H1 (cell line): ENCODE results near the gene NR3C2. TPM values are rescaled to one million over a fixed set of nuclear protein-coding genes. Genes with fewer than 3 reads are reported as not detected.

ENCODE experiments used
- CTCF ChIA-PET: fragments of 300-600 bp; sonication (Branson Sonifier 250); formaldehyde crosslinking; loops from one replicate; lab custom pipeline; 2021; ENCODE audit not compliant: partially characterized antibody; lab: Charles Lee
- POLR2A ChIA-PET: fragments of 300-600 bp; sonication (Branson Sonifier 250); formaldehyde crosslinking; loops from one replicate; lab custom pipeline; 2021; ENCODE audit warnings: inconsistent platforms; ENCODE audit not compliant: partially characterized antibody; lab: Charles Lee
- DNase-seq, 2 experiments: peaks; one replicate each; pipeline versions ENCODE4 v3.0.0 to v3.0.0-alpha.2; 2010 to 2022; ENCODE audit warnings: low spot score in 2 of 2, low read depth in 1 of 2, mixed read lengths in 1 of 2
- FAIRE-seq: peaks from 2 replicates; lab custom pipeline; 2011; peaks lifted over from hg19 to GRCh38; lab: Jason Lieb, UNC
- H2AFZ ChIP-seq: 2 replicates; pipeline ENCODE4 v1.8.1; 2012; ENCODE audit warnings: low read length, inconsistent platforms
- H2AK5ac ChIP-seq: 2 replicates; pipeline ENCODE4 v1.6.1; 2013; ENCODE audit warnings: low read depth, low read length
- H2BK120ac ChIP-seq: replicated peaks from 2 replicates; pipeline ENCODE3; 2013; ENCODE audit warnings: low read depth, low read length, inconsistent platforms
- H2BK12ac ChIP-seq: 2 replicates; pipeline ENCODE4 v1.6.1; 2013; ENCODE audit warnings: low read depth, low read length
- H2BK15ac ChIP-seq: 2 replicates; pipeline ENCODE4 v1.6.1; 2013; ENCODE audit warnings: low read length
- H2BK20ac ChIP-seq: 2 replicates; pipeline ENCODE4 v1.6.1; 2013; ENCODE audit warnings: low read length
- H2BK5ac ChIP-seq: 2 replicates; pipeline ENCODE4 v1.6.1; 2013; ENCODE audit warnings: low read depth, low read length
- H3K14ac ChIP-seq: 2 replicates; pipeline ENCODE4 v1.6.1; 2013; ENCODE audit warnings: inconsistent platforms; ENCODE audit not compliant: insufficient read length
- H3K18ac ChIP-seq: 2 replicates; pipeline ENCODE4 v1.6.1; 2013; ENCODE audit warnings: low read length; ENCODE audit errors: extremely low read depth
- H3K23ac ChIP-seq: 2 replicates; pipeline ENCODE4 v1.6.1; 2013; ENCODE audit warnings: inconsistent platforms; ENCODE audit not compliant: insufficient read length
- H3K23me2 ChIP-seq: 2 replicates; pipeline ENCODE4 v1.6.1; 2013; ENCODE audit warnings: low read depth, low read length
- H3K27ac ChIP-seq: 2 replicates; pipeline ENCODE4 v1.6.1; 2011; ENCODE audit warnings: low read depth, low read length, inconsistent platforms
- H3K27me3 ChIP-seq, 4 experiments: replicated peaks in 1 of 4; 1 replicate in 1 of 4; 2 replicates in 3 of 4; pipeline versions ENCODE4 v1.6.1 to v1.8.1; 2011 to 2013; ENCODE audit warnings: low read length in 3 of 4, mild to moderate bottlenecking in 3 of 4, inconsistent platforms in 2 of 4, mixed read lengths in 2 of 4, moderate library complexity in 1 of 4; ENCODE audit not compliant: control insufficient read depth in 3 of 4, insufficient read depth in 3 of 4; ENCODE audit errors: extremely low read depth in 1 of 4
- H3K36me3 ChIP-seq, 4 experiments: 2 replicates each; pipeline versions ENCODE4 v1.6.1 to v1.8.1; 2011 to 2013; ENCODE audit warnings: mild to moderate bottlenecking in 4 of 4, low read length in 3 of 4, moderate library complexity in 2 of 4, control low read depth in 1 of 4, inconsistent platforms in 1 of 4; ENCODE audit not compliant: insufficient read depth in 4 of 4, control insufficient read depth in 2 of 4
- H3K4ac ChIP-seq: replicated peaks from 2 replicates; pipeline ENCODE3; 2013; ENCODE audit warnings: low read length, low read depth, mixed read lengths, inconsistent platforms; ENCODE audit not compliant: insufficient read length
- H3K4me1 ChIP-seq, 4 experiments: replicated peaks in 1 of 4; 1 replicate in 1 of 4; 2 replicates in 3 of 4; pipeline versions ENCODE4 v1.6.1 to v1.8.1; 2011 to 2013; ENCODE audit warnings: low read length in 3 of 4, inconsistent platforms in 2 of 4, mixed read lengths in 1 of 4; ENCODE audit not compliant: insufficient read depth in 4 of 4, control insufficient read depth in 3 of 4
- H3K4me2 ChIP-seq, 2 experiments: 2 replicates each; pipeline versions ENCODE4 v1.6.1 to v1.8.1; 2011 to 2013; ENCODE audit warnings: low read depth in 2 of 2, low read length in 2 of 2, control low read depth in 1 of 2, inconsistent platforms in 1 of 2, mild to moderate bottlenecking in 1 of 2; ENCODE audit not compliant: insufficient read depth in 1 of 2
- H3K4me3 ChIP-seq, 4 experiments: fragments of 200-600, 300-600 bp in 1 of 4; sonication (generic), shearing (Covaris generic), sonication (Bioruptor Twin) in 1 of 4; 2 replicates each; pipeline versions ENCODE4 v1.5.1 to v1.8.1; 2011 to 2016; ENCODE audit warnings: low read length in 4 of 4, low read depth in 3 of 4, control low read depth in 2 of 4, inconsistent platforms in 2 of 4, mild to moderate bottlenecking in 2 of 4, mixed read lengths in 1 of 4, moderate library complexity in 1 of 4; ENCODE audit not compliant: insufficient read depth in 2 of 4; ENCODE audit errors: extremely low read depth in 1 of 4
- H3K56ac ChIP-seq: replicated peaks from 2 replicates; pipeline ENCODE3; 2013; ENCODE audit warnings: low read depth, mild to moderate bottlenecking, mixed read lengths, low read length, inconsistent platforms; ENCODE audit not compliant: insufficient read length
- H3K79me1 ChIP-seq: 2 replicates; pipeline ENCODE4 v1.6.1; 2013; ENCODE audit warnings: low read depth, low read length, control low read depth
- H3K79me2 ChIP-seq, 2 experiments: 2 replicates each; pipeline versions ENCODE4 v1.6.1 to v1.8.1; 2012 to 2013; ENCODE audit warnings: low read length in 2 of 2, mild to moderate bottlenecking in 2 of 2, inconsistent platforms in 1 of 2; ENCODE audit not compliant: insufficient read depth in 2 of 2, control insufficient read depth in 1 of 2
- H3K9ac ChIP-seq, 4 experiments: replicated peaks in 1 of 4; 1 replicate in 1 of 4; 2 replicates in 3 of 4; pipeline versions ENCODE4 v1.6.1 to v1.8.1; 2011 to 2013; ENCODE audit warnings: low read depth in 3 of 4, low read length in 3 of 4, control low read depth in 2 of 4, mild to moderate bottlenecking in 2 of 4, moderate library complexity in 2 of 4, inconsistent platforms in 1 of 4; ENCODE audit errors: extremely low read depth in 1 of 4
- H3K9me3 ChIP-seq, 2 experiments: 2 replicates each; pipeline versions ENCODE4 v1.6.1 to v1.8.1; 2012 to 2013; ENCODE audit warnings: mild to moderate bottlenecking in 2 of 2, moderate library complexity in 2 of 2, control low read depth in 1 of 2, inconsistent platforms in 1 of 2, low read depth in 1 of 2, low read length in 1 of 2, mixed read lengths in 1 of 2; ENCODE audit not compliant: insufficient read depth in 2 of 2
- H4K20me1 ChIP-seq, 2 experiments: replicated peaks in 1 of 2; 2 replicates each; pipeline versions ENCODE3 to v1.8.1; 2011 to 2013; ENCODE audit warnings: inconsistent platforms in 2 of 2, low read length in 2 of 2, mild to moderate bottlenecking in 1 of 2; ENCODE audit not compliant: insufficient read depth in 2 of 2, control insufficient read depth in 1 of 2
- H4K5ac ChIP-seq: 2 replicates; pipeline ENCODE4 v1.6.1; 2013; ENCODE audit warnings: low read length, low read depth, mixed read lengths, inconsistent platforms; ENCODE audit not compliant: insufficient read length
- H4K8ac ChIP-seq: 2 replicates; pipeline ENCODE4 v1.8.0; 2013; ENCODE audit warnings: mild to moderate bottlenecking, moderate library complexity, low read length, inconsistent platforms; ENCODE audit not compliant: insufficient read depth; ENCODE audit errors: extremely low read depth
- H4K91ac ChIP-seq: replicated peaks from 2 replicates; pipeline ENCODE3; 2013; ENCODE audit warnings: low read length, mixed read lengths, inconsistent platforms; ENCODE audit not compliant: insufficient read length
- BACH1 ChIP-seq: IDR thresholded peaks from 2 replicates; pipeline ENCODE4 v1.6.1; 2012; ENCODE audit warnings: low read length, improper control_type of control experiment
- RXRA ChIP-seq: IDR thresholded peaks from 2 replicates; pipeline ENCODE4 v1.6.1; 2011; ENCODE audit warnings: low read depth, mild to moderate bottlenecking, low read length, moderate library complexity; ENCODE audit not compliant: insufficient read depth
- SIRT6 ChIP-seq: IDR thresholded peaks from one replicate; pipeline ENCODE4 v1.7.1; 2012; ENCODE audit warnings: low read length, inconsistent platforms
- SIX5 ChIP-seq: IDR thresholded peaks from 2 replicates; pipeline ENCODE4 v1.6.1; 2011; ENCODE audit warnings: mild to moderate bottlenecking, low read depth, low read length
- WGBS, 2 experiments: shearing (Covaris generic) in 1 of 2; methylation state at CpG; one replicate each; pipeline versions ENCODE4 v1.1.6 to v1.1.7; 2013 to 2015; ENCODE audit warnings: low lambda C conversion rate in 2 of 2, mixed read lengths in 2 of 2, inconsistent platforms in 1 of 2, low coverage in 1 of 2, missing lambda C conversion rate in 1 of 2; ENCODE audit not compliant: insufficient replicate concordance in 2 of 2, insufficient coverage in 1 of 2, insufficient read length in 1 of 2; ENCODE audit errors: extremely low coverage in 1 of 2, missing lambda C conversion rate in 1 of 2; 5-methylcytosine and 5-hydroxymethylcytosine counted together
- polyA plus RNA-seq, 7 experiments: library from polyadenylated mRNA; depleted of rRNA in 3 of 7; stranded (reverse) in 5 of 7; unstranded in 2 of 7; fragments of >200 nt in 5 of 7; fragments of 200-250 nt in 2 of 7; gene quantifications; 1 replicate in 5 of 7; 2 replicates in 1 of 7; 4 replicates in 1 of 7; pipeline versions ENCODE4 v1.2.1 to v1.2.3, GENCODE V29; 2011 to 2013; ENCODE audit warnings: missing spikeins in 2 of 7, mixed read lengths in 2 of 7
- total RNA-seq: library from RNA; stranded (reverse); fragmentation: NEBNext Ultra II Directional; extraction: Animal tissue kit (Norgen Biotek cat#: 25700); gene quantifications from 2 replicates; pipeline ENCODE4 v1.2.1, GENCODE V29; 2021

NR3C2 gene
- total and polyA plus RNA-seq, 2 of the 8 experiments (the other 6 are each of a cell fraction or from before 2014, with no cell fraction given): 0.80 to 3.9 TPM

DNA sequence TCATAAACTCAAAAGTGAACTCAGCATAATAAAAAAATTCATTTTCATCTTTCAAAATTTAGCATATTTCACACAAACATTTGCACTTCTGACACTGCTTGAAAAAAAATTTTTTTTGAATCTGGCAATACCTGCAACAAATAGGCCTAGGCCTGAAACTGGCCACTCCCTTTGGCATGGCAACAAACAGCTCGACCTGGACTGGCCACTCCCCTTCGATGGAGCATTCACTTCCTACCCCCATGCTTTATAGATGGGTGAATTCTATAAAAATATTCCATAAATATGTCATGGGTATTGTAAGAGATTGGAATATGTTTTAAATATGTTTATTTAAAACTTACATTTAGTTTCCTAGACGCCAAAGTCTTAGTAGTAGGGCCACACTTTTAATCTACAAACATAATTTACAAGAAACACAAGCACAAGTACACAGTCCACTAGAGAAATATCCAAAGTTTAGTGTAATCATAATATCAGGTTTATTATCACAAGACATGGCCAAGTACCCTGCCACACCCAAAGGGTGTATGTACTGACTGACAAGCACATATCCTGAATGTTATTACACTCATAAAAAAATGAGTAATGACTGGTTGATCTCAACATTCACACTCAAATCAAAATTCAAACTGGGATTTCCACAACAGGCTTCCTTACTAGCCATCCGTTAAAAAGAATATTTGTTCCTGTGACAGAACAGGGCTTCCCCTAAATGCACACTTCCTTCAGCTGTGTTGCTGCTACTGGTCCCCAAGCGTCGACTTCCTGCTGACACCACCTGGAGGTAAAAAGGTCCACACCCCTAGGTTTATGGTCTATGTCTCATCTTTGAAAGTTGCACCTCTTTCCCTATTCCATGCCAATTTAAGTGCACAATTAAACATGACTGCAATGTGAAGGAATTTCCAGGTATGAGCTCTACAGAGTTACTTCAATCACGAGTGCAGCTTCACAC, 271.5 kb downstream of the NR3C2 start:
- Histone ChIP-seq H3K27ac (no peak overlapping the region), H3K36me3 (no peaks in the 10 kb centered on the region), H3K4me3 (no peak overlapping the region), H2BK15ac (no peak overlapping the region), H3K4me1 (no peaks in the 10 kb centered on the region), H4K8ac (no peak overlapping the region), H2AK5ac (no peak overlapping the region), H4K20me1 (no peaks in the 10 kb centered on the region), H3K79me1 (no peaks in the 10 kb centered on the region), H2BK12ac (no peak overlapping the region), H3K27me3 (no peaks in the 10 kb centered on the region), H4K91ac (no peak overlapping the region), H3K56ac (peak overlapping the region; percentile 9), H3K23ac (no peak overlapping the region), H3K14ac (no peak overlapping the region), H3K4me2 (no peak overlapping the region), H2BK20ac (no peak overlapping the region), H2BK5ac (no peak overlapping the region), H3K4ac (no peak overlapping the region), H3K9ac (no peak overlapping the region), H3K79me2 (no peaks in the 10 kb centered on the region), H2BK120ac (no peak overlapping the region), H3K9me3 (no peaks in the 10 kb centered on the region), H3K23me2 (no peaks in the 10 kb centered on the region), H2AFZ (no peak overlapping the region), H4K5ac (no peak overlapping the region), H3K18ac (no peak overlapping the region)
- ChIA-PET POLR2A (interaction anchor here (0.5 kb wide), 1 partner anchor 57 kb away, joined by 5 read pairs; no protein-coding TSS in a partner anchor), CTCF (interaction anchor here (0.6 to 0.7 kb wide), 2 partner anchors 209 to 306 kb away, joined by 3 read pairs; no protein-coding TSS in a partner anchor)
- DNase-seq (no peak), FAIRE-seq (no peak)
- no peak for TF ChIP-seq BACH1
- no peak for TF ChIP-seq SIRT6
- TF ChIP-seq SIX5: no peak
- TF ChIP-seq RXRA: no peak
- WGBS, 2 experiments: 95% methylated on average over 7 of the region's 7 CpGs; no CpG with 5 or more reads in 1 of the 2 experiments
